Muscle layer of duodenum (tissue), 2 donors: Measurements from ENCODE around the gene EPOP.

Source experiments
- H3K27ac ChIP-seq: one replicate; pipeline ENCODE4 v1.7.0; 2013; ENCODE audit warnings: mild to moderate bottlenecking, low read length
- H3K27me3 ChIP-seq: one replicate; pipeline ENCODE4 v1.7.0; 2013; ENCODE audit warnings: low read depth, mild to moderate bottlenecking, control low read depth, low read length
- H3K36me3 ChIP-seq, 2 donors: one replicate each; pipeline ENCODE4 v1.7.0; 2013; ENCODE audit warnings: low read length in 2 of 2, control low read depth in 1 of 2, mild to moderate bottlenecking in 1 of 2; ENCODE audit not compliant: insufficient read depth in 2 of 2, control insufficient read depth in 1 of 2
- H3K4me1 ChIP-seq, 2 donors: one replicate each; pipeline ENCODE4 v1.7.0; 2013; ENCODE audit warnings: low read length in 2 of 2, mild to moderate bottlenecking in 2 of 2, control low read depth in 1 of 2, moderate library complexity in 1 of 2; ENCODE audit not compliant: insufficient read depth in 2 of 2, control insufficient read depth in 1 of 2
- H3K4me3 ChIP-seq, 2 donors: one replicate each; pipeline ENCODE4 v1.7.0; 2013; ENCODE audit warnings: low read length in 2 of 2, low read depth in 1 of 2, mild to moderate bottlenecking in 1 of 2
- H3K9me3 ChIP-seq, 2 donors: one replicate each; pipeline ENCODE4 v1.7.0; 2013; ENCODE audit warnings: low read length in 2 of 2, control low read depth in 1 of 2, mild to moderate bottlenecking in 1 of 2; ENCODE audit not compliant: control insufficient read depth in 1 of 2
- donor health status: healthy.

Gene EPOP

GRCh38 chr17:38711792-38712571, 37.2 kb upstream of the EPOP start:
- Histone ChIP-seq H3K4me1 (peaks cover 0 to 6% of the 10 kb centered on the region in 2 donors), H3K36me3 (peaks cover 58 to 81% of the 10 kb centered on the region in 2 donors), H3K27me3 (no peaks in the 10 kb centered on the region), H3K27ac (no peak overlapping the region), H3K9me3 (no peaks in the 10 kb centered on the region), H3K4me3 (no peak overlapping the region)

- Histone ChIP-seq H3K27me3 (no peaks in the 10 kb centered on the region), H3K9me3 (no peaks in the 10 kb centered on the region), H3K36me3 (peaks cover 52 to 71% of the 10 kb centered on the region in 2 donors), H3K4me1 (peaks cover 4 to 13% of the 10 kb centered on the region in 2 donors), H3K4me3 (no peak overlapping the region), H3K27ac (no peak overlapping the region)
Observed at GRCh38 chr17:38710985-38711384, 36.2 kb upstream of the EPOP start.

GRCh38 chr17:38710604-38710962, 35.8 kb upstream of the EPOP start:
- Histone ChIP-seq H3K36me3 (peaks cover 51 to 67% of the 10 kb centered on the region in 2 donors), H3K4me1 (peaks cover 4 to 13% of the 10 kb centered on the region in 2 donors), H3K27ac (no peak overlapping the region), H3K4me3 (no peak overlapping the region), H3K27me3 (no peaks in the 10 kb centered on the region), H3K9me3 (no peaks in the 10 kb centered on the region)

DNA sequence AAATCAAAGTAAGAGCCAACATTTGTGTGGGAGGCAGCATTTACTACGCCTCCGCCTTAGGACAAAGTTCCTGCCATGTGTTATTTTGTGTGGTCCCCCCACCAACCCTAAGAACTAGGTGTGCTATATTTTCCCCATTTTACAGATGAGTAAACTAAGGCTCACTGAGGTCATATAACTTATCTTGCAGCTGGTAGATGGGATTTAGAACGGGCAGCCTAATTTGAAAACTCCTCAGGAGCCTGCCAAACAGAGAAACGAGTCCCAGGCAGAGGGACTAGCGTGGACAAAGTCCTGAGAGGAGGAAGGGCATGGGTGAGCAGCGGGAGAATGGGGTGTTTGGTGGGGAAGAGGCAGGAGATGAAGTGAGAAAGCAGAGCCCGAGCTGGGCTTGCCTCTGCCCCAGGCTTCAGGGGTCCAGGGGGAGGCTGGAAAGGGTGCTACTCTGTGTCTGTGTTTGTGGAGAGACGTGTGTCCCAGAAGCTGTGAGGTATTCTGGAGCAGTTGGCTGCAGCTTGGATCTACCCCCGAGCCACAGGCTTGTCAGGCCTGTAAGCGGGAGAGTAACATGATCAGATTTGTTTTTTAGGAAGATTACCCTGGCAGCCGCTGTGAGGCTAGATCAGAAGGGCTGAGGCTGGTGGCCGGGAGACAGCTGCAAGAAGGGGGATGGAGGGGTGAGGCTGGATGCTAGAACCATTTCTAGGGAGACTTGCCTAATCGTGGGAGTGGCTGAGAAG, 35.3 kb upstream of the EPOP start:
- peaks cover 46 to 63% of the 10 kb centered on the region in 2 donors for H3K36me3 ChIP-seq
- no peaks in the 10 kb centered on the region for H3K9me3 ChIP-seq
- H3K4me3 ChIP-seq, result no peak overlapping the region
- peaks cover 4 to 13% of the 10 kb centered on the region in 2 donors for H3K4me1 ChIP-seq
- H3K27ac ChIP-seq, result no peak overlapping the region
- no peaks in the 10 kb centered on the region for H3K27me3 ChIP-seq

GRCh38 chr17:38709104-38709820, 34.5 kb upstream of the EPOP start:
- no peaks in the 10 kb centered on the region for H3K9me3 ChIP-seq
- no peak overlapping the region for H3K4me3 ChIP-seq
- H3K27ac ChIP-seq, result no peak overlapping the region
- no peaks in the 10 kb centered on the region for H3K27me3 ChIP-seq
- peaks cover 45 to 61% of the 10 kb centered on the region in 2 donors for H3K36me3 ChIP-seq
- peaks cover 4 to 13% of the 10 kb centered on the region in 2 donors for H3K4me1 ChIP-seq

GRCh38 chr17:38707678-38708351, 33.1 kb upstream of the EPOP start:
- Histone ChIP-seq H3K27me3 (no peaks in the 10 kb centered on the region), H3K36me3 (peaks cover 30 to 47% of the 10 kb centered on the region in 2 donors), H3K4me3 (no peak overlapping the region), H3K4me1 (peaks cover 4 to 20% of the 10 kb centered on the region in 2 donors), H3K9me3 (no peaks in the 10 kb centered on the region), H3K27ac (no peak overlapping the region)

- Histone ChIP-seq H3K27me3 (no peaks in the 10 kb centered on the region), H3K27ac (peak overlapping the region; percentile 72), H3K4me1 (peaks cover 4 to 22% of the 10 kb centered on the region in 2 donors), H3K36me3 (peaks cover 21 to 35% of the 10 kb centered on the region in 2 donors), H3K4me3 (peak overlapping the region; percentile 75 to 87), H3K9me3 (no peaks in the 10 kb centered on the region)
Observed at GRCh38 chr17:38706505-38707216, 31.9 kb upstream of the EPOP start.

- Histone ChIP-seq H3K36me3 (peaks cover 19 to 29% of the 10 kb centered on the region in 2 donors), H3K4me3 (peak overlapping the region; percentile 75 to 87), H3K27ac (peak overlapping the region; percentile 72), H3K27me3 (no peaks in the 10 kb centered on the region), H3K4me1 (peaks cover 11 to 29% of the 10 kb centered on the region in 2 donors), H3K9me3 (no peaks in the 10 kb centered on the region)
Observed at GRCh38 chr17:38705803-38706504, 31.2 kb upstream of the EPOP start.

DNA sequence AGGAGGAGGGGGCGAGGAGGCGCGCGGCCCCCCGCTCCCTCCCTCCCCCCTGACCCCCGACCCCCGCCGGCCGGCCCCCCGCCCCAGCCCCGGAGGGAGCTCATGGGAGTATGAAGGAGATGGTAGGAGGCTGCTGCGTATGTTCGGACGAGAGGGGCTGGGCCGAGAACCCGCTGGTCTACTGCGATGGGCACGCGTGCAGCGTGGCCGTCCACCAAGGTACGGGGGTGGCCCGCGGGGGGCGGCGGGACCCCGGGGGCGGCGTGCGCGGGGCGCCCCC, 30.7 kb upstream of the EPOP start:
- Histone ChIP-seq H3K36me3 (peaks cover 15 to 24% of the 10 kb centered on the region in 2 donors), H3K27me3 (no peaks in the 10 kb centered on the region), H3K27ac (no peak overlapping the region), H3K4me1 (peaks cover 12 to 30% of the 10 kb centered on the region in 2 donors), H3K9me3 (no peaks in the 10 kb centered on the region), H3K4me3 (peak overlapping the region; percentile 75 to 87)
